DMS153 treated with DMSO at 0.1 percent for 48 hours (cell line): ENCODE data around the gene KMT2E.
A peak's percentile ranks its signal among the peaks of the same experiment; 100 is the strongest.
"Not testable (repeated sequence)": the region's sequence is repeated elsewhere in the genome, so short reads cannot be mapped to it uniquely, and the experiment has no call there.

Source experiments
- DNase-seq: peaks from one replicate; lab custom pipeline; 2025; ENCODE audit not compliant: unreplicated experiment; lab: John Stamatoyannopoulos, UW

Gene KMT2E

GRCh38 chr7:105013816-105014692, at the start of gene KMT2E:
Gene KMT2E (plus strand): TSS chr7:105014205. CDS start chr7:105040953, 26,748 bp downstream.
- peak; percentile 77 for DNase-seq

GRCh38 chr7:104964626-104965236, 49.3 kb upstream of the KMT2E start:
- no peak for DNase-seq

- no peak for DNase-seq
These were observed 48.0 kb upstream of the KMT2E start for GRCh38 chr7:104966022-104966421.

- DNase-seq: no peak
These were observed 46.9 kb upstream of the KMT2E start for GRCh38 chr7:104967088-104967487.

- DNase-seq: no peak
These were observed 46.4 kb upstream of the KMT2E start for GRCh38 chr7:104967595-104967994.

- DNase-seq: no peak
These were observed 45.4 kb upstream of the KMT2E start for GRCh38 chr7:104968648-104969047.

- no peak for DNase-seq
These were observed 44.8 kb upstream of the KMT2E start for GRCh38 chr7:104969183-104969582.

- DNase-seq: no peak
These were observed 42.5 kb upstream of the KMT2E start for GRCh38 chr7:104971290-104972071.

- no peak for DNase-seq
These were observed 41.5 kb upstream of the KMT2E start for GRCh38 chr7:104972500-104972899.

GRCh38 chr7:104973227-104973626, 40.8 kb upstream of the KMT2E start:
- no peak for DNase-seq

GRCh38 chr7:104973909-104974415, 40.0 kb upstream of the KMT2E start:
- no peak for DNase-seq

GRCh38 chr7:104975553-104975952, 38.5 kb upstream of the KMT2E start:
- DNase-seq: not testable (repeated sequence)

- no peak for DNase-seq
These were observed 36.9 kb upstream of the KMT2E start for GRCh38 chr7:104976966-104977636.

GRCh38 chr7:104978460-104978859, 35.5 kb upstream of the KMT2E start:
- DNase-seq: no peak

GRCh38 chr7:104979167-104979841, 34.7 kb upstream of the KMT2E start:
- no peak for DNase-seq

GRCh38 chr7:104980440-104980839, 33.6 kb upstream of the KMT2E start:
- DNase-seq: no peak

GRCh38 chr7:104980841-104981671, 32.9 kb upstream of the KMT2E start:
- peak; percentile 73 for DNase-seq

- DNase-seq: no peak
These were observed 32.4 kb upstream of the KMT2E start for GRCh38 chr7:104981672-104982037.

GRCh38 chr7:104982308-104983075, 31.5 kb upstream of the KMT2E start:
- DNase-seq: no peak
